ENCODE results near the gene CC2D2A.
A peak's percentile ranks its signal among the peaks of the same experiment; 100 is the strongest.
"Not testable (repeated sequence)": the region's sequence is repeated elsewhere in the genome, so short reads cannot be mapped to it uniquely, and the experiment has no call there.

CC2D2A gene

DNA sequence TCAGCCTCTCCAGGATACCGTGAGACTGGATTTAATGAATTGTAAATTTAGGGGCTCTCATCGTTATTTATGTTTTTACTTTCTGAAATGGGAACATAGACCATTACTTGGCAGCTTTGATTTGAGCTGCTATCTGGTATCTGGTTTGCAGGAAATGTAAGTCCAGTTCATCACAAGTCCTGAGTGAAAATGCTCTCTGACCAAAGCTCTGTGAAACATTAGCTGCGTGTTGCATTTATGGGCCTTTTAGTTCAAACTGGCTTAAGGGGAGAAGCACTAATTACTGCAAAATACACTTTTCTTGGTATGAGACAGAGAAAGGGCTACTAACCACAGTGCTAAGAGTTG is 420 bp downstream of the CC2D2A start:
- no peak for DNase-seq

DNA sequence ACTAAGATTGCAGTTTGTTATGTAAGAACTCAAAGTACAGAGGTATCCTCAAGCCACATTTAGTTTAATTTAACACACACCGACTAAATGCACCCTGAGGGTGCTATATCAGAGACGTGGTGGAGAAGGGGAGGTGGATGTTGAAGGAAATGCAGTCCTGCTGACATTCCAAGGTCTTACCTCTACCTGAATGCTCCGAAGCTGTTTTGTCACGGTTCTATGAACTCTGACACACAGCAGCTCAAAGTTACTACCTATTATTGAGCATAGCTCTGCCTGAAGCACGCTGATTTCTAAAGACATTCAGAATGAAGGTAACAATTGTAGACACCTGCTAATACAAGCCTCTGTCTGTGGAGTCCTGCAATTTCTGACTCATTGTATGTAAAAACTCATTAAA is 6.7 kb downstream of the CC2D2A start:
- DNase-seq, result no peak

DNA sequence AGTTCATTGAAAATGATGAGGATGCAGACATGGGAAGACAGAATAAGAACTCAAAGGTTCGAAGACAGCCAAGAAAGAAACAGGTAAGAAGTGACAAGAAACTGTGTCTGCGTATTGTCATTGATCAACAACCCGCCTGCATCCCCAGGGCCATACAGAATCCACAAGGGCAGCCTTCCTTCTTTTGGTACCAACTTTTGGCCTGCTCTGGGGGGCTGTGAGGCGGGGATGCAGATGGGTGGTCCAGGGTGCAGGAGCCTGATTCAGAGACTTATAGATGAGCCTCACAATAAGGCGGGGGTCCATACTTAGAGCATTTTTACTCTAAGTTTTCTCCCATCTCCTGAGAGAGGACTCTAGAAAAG is 9.0 kb downstream of the CC2D2A start:
- no peak for DNase-seq

DNA sequence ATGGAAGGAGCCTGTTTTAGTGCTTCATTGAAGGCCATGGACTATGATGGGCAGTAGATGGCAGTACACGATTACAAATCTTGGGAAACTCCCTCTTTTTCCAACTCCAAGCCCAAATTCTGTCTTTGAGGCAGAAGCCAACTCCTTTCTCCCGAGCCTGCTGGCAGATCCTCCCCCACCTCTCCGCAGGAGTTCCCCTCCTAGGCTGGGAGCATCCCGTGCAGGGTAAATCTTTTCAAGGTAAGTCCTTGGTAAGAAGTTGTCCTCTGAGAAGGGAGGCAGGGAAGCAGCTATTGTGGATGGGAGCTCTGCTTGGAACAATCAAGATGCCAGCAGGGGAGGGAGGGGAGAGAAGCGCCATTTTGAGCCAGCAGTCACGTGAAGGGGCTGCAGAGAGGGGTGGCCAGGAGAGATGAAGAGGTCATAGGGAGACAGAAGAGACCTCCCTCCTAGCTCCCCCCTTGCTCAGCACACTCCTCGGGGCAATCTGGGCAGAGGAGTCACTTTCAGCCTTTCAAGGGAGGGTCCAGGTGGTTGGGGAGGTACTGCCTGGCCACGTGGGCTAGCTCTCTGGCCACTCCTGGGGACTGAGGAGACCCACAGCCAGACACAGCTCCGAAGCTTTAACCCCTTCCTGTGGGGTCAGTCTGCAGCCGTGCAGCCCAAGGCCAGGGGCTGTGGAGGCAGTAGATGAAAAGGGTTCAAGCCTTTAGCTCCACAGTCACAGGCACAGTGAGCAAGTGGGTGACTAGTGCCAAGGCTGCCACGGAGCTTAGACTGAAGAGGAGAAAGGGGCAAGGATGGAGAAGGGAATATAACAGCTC is 9.6 kb downstream of the CC2D2A start:
- peak; percentile 86 for DNase-seq

DNA sequence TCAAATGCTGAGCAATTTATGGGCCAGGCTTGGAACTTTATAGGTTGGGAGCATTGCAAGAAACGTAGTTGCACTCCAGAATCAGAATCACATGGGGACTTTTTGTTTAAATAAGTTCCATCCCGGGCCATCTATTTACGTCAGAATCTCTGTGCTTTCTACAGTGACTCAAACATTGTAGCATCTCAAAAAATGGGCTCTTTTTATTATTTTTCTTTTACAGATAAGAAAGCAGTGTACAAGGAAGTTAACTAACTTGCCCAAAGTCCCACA is 10.2 kb downstream of the CC2D2A start:
- no peak for DNase-seq

DNA sequence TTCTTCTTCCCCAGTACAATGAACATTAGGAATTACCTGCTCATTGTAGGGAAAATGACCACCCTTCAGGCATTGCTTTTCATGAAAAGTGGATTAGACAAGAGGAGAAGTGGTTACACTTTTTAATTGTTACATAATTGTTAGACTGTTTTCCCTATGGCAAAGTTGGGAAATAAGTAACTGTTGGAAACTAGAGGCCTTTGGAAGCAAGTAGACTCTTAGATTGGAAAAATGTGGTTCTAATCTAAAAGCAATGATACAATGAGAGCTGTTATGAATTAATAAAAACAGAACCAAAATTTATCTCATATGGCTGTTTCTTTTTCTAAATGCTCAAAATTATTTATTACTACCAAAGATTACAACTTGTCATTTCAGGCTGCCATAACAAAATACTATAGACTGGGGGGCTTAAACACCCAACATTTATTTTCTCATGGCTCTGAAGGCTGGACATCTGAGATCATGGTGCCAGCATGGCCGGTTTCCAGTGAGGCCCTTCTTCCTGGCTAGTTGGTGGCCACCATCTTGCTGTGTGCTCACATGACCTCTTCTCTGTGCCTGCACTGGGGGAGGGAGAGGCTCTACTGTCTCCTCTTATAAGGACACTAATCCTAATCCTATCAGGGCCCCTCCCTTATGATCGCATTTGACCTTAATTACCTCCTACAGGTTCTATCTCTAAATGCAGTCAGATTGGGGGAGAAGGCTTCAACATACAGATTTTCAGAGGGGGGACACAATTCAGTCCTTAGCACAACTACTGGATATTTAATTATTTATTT is 12.5 kb downstream of the CC2D2A start:
- DNase-seq, result no peak

DNA sequence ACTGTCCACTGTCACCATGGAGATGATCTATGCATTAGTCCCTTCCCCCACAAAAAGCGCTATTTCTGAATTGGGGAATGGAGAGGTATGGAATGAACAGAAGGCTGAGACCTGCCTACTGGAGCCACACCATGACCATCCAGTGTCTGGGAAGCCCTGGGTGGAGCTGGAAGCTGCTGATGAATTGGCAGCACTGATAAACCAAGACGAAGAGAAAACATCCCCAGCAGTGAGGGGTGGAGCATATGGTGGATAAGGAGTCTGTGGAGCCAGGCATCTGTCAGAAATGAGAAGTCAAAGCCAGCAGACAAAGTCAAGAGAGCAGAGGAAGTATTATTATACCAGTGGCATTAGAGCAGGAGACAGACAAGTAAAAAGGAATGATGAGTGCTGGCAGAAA is 13.2 kb downstream of the CC2D2A start:
- peak; percentile 1 for DNase-seq

DNA sequence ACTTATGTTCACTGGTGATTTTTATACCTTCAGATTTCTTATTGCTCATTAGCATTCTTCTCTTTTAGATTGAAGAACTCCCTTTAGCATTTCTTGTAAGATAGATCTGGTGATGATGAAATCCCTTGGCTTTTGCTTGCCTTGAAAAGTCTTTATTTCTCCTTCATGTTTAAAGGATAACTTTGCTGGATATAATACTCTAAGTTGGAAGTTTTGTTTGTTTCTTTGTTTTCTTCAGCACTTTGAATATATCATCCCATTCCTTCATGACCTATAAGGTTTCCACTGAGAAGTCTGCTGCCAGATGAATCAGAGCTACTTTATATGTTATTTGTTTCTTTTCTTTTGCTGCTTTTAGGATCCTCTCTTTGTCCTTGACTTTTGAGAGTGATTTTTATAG is 18.5 kb downstream of the CC2D2A start:
- no peak for DNase-seq

DNA sequence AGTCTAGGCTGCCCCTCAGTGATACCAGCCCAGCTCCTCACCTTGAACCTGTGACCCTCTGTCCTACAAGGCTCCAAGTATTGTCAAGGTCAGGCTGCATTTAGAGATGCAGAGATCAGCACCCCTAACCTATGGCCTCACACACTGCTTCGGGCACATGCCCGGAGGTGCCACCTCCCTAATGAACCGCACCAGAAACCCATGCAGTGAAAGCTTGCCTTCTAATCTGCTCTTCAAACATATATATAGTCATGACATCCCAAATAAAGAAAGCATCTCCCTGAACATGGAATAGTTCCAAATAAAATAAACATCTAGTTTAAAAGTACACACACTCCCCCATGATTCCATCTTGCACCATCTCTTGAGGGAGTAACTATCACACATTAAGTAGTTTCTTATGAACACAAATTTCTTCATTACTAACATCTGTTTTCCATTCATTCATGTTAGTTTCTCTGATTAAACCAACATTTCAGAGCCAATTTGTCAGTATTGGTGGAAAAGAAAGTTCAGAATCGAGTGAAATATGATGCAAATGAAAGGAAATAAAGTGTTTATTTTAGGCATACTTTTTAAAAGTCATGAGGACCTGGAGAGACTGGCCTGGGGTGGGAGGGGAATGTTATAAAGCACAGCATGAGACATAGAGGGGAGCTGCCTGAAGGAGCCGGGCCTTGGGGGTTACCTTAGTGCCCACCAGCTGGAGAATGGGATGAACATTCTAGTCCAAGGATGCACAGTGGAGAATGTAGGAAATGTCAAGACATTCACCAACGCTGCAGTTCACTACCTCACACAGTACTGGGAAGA is 19.2 kb downstream of the CC2D2A start:
- no peak for DNase-seq

DNA sequence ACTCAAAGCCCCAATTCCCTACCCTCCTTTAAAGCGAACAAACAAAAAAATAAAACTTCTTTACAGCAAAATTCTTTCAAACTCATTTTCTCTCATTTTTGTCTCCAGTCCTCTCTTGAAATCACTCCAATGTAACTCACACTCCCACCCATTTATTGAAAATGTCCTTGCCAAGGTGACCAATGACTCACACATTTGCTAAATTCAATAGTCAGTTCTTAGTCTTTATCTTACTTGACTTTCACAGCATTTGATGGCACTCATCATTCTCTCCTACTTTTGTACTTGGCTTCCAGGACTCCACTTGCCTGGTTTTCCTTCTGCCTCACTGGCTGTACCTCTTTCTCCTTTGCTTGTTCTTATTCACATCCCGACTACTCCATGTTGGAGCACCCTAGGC is 19.9 kb downstream of the CC2D2A start:
- DNase-seq, result no peak

DNA sequence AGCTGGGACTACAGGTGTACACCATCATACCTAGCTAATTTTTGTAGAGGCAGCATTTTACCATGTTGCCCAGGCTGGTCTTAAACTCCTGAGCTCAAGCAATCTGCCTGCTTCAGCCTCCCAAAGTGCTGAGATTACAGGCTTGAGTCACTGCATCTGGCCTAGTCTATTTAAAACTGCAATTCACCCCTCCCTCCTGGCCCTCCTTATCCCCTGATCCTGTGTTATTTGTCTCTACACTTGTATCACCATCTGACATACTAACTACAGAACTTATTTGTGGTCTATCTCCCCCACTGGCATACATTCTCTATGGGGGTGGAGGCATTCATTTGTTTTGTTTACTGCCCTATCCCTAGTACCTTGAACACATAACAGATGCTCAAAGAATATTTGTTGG is 23.7 kb downstream of the CC2D2A start:
- DNase-seq, result no peak

DNA sequence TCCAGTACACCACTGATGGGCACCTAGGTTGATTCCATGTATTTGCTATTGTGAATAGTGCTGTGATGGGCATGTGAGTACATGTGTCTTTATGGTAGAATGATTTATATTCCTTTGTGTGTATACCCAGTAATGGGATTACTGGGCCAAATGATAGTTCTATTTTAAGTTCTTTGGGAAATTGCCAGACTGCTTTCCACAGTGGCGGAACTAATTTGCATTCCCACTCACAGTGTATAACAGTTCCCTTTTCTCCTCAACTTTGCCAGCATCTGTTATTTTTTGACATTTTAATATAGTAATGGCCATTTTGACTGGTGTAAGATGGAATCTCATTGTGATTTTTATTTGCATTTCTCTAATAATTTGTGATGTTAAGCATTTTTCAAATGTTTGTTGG is 25.9 kb downstream of the CC2D2A start:
- peak; percentile 1 for DNase-seq

DNA sequence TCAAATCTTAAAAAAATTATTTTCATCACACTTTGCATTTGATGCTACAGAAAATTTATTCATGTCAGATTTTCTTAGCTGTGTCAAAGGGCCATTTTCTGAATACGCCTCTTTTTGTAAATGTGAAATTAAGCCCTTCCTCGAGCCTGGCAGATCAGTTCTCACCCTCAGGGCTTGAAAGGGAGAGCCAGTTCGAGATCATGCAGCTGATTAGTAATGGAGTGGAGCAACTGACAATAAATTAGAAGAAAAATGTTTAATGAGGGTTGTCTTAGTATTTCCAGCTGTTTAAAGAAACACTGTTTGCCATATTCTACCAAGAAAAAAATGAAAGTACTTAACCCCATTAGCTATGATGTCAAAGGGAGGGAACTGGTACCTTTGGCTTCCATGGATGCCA is 28.7 kb downstream of the CC2D2A start:
- peak; percentile 56 for DNase-seq

DNA sequence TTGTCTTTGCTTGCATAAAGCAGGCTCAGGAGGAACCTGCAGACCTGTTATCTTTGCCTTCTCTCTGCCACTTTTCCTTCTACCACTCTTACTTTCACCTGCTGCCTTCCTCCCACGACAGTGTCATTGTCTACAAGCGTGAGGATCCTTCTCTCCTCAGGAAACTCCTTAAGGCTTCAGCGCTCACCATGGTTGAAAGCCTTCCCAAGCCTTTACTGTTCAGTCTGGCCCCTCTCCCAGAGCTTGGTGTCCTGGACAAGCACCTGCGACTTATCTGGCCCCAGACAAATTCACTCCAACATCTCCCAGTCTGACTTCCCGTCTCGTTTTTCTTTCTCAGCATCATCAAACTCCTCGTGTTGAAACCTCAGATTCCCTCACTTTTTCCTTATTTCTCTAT is 31.0 kb downstream of the CC2D2A start:
- no peak for DNase-seq

DNA sequence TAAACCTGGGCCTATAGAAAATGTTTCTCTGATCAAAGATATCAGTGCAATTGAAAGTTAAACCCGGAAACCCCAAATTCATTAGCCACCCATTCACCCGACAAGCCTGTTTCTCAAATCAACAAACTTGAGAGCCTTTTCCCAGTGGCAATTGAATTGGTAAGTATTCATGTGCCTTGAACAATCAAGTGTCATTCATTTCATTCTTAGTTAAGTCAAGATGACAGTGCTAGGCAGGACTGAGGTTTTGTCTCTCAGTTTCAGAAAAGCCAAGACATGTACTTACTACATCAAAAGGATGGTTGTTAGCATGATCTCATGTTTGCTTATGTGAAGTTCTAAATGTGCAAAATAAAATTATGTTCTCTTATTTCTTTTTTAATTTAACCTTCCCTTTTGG is 32.3 kb downstream of the CC2D2A start:
- no peak for DNase-seq

DNA sequence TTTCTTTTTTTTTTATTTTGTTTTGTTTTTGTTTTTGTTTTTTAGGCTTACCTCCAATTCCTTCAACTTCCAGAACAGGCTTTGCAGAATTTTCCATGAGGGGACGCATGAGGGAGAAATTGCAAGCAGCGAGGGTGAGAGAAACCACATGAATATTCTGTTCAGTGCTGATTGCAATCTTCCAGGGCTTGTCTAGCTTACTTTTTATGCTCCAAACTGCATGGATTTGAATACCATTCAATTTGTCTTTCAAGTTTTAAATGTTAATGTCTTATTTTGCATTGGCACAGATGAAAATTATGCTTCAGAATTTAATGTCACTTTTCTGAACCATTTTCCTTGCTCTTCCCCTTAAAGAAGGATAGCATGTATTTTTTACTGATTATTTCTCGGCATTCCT is 32.7 kb downstream of the CC2D2A start:
- DNase-seq, result no peak

DNA sequence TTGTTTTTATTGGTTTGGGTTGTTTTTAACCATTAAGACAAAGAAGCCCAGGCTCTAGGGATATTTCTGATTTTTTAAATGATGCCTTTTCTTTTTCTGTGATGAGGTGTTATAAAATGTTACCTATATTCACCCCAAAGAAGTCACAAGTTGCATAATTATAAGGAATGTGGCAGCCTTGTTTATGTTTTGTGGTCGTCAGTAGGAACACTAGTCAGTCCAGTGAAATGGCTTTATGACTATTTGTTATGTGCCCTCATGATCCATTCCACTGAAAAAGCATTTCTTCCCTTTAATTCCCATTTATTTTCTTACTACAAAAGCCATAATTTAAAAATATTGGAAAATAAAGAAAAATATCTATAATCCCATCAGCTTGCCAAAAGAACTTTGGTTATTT is 34.4 kb downstream of the CC2D2A start:
- DNase-seq, result no peak

DNA sequence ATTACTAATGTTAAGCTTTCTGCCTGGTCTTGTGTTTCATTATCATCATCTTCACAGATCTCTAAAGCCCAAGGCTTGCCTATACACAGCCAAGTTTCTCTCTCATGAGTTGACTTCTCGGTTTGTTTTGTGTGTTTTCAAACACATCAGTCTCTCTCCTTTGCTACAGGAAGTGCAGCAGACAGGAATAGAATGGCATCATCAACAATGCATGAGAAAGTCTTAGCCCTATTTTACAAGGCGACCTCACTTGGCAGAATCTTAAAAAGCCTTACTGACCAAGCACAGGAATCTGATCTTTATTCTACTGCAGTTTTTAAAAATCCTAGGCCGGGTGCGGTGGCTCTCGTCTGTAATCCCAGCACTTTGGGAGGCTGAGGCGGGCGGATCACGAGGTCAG is 36.8 kb downstream of the CC2D2A start:
- DNase-seq, result no peak

DNA sequence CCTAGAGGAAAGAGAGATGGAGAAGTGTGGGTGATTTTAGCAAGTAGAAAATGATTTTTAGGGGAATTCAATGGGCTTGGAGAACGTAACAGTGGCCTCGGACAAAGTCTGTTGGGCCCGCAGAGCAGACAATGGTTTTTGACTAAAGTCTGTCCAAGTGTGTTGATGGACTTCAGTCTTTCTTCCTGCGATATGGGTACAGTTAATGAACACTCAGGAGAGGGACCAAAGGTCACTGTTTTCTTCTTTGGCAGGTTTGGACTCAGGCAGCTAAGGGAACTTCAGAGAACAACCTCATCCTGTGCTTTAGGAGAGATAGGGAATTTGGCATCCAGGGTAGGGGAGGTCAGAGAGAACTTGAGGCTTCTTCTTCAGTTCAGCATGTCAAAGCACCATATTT is 38.0 kb downstream of the CC2D2A start:
- no peak for DNase-seq

DNA sequence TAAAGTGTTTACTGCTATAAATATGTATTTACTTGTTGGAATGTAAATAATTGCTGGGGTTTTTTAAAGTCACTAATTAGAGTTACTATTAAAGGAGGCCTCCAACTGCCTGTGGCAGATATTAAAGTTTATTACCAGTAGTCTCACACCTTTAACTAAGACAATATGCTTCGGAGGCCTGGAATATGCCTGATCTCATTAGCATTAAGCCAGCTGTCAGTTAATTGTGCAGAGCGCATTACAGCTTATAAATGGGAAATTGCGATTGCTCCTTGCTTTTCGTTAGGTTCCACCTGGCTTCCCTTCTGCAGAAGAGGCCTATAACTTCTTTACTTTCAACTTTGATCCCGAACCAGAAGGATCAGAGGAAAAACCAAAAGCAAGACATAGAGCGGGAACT is 41.3 kb downstream of the CC2D2A start:
- no peak for DNase-seq

DNA sequence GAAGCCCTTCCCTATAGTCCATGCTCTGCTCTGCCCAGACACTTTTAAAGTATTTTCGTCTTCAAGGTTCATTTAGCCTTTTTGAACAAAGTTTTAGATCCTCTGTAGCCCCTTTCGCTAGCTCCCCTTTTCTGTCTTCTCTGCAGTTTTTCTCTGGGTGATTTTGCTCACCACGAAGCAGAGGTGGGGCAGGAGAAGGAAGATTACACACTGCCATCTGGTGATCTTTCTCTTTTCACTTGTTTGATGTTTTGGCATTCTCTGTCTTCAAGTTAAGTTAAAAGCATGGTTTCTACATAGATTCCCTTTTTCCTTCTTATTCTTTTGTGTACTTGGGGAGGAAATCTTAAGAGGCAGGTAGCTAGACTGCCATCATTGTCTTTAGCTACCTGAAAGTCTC is 43.9 kb downstream of the CC2D2A start:
- DNase-seq, result no peak

DNA sequence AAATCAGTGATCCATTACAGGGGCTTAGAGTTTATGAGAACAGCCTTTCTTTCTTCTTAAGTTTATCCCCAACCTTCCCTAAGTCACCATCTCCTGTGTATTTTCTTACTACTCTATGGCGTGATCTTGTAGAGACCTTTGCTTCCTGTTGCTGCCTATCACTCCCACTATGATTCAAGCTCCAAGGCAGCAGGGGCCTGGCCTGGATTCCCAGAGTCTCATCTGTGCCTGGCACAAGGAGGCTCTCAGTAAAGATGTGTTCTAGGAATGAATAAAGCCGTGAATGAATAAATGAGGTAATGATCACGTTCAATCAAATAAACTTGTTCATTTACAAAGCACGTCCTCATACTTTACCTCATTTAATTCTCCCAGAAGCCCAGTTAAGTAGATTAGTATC is 45.4 kb downstream of the CC2D2A start:
- DNase-seq, result no peak

DNA sequence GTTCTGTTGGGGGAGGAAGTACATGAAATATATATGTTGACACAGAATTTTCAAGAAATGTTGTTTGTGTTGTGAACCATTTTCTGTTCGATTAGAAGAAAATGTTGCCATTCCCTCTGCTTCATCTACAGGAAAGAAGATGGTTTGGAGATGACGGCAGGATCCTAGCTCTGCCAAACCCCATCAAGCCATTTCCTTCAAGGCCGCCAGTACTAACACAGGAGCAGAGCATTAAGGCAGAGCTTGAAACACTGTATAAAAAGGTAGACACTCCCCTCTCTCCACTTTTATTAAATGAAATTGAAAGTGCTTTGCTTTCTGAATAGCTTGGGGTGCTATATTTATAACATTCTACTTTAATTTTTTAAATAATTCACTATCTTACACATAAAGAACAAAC is 46.8 kb downstream of the CC2D2A start:
- DNase-seq, result no peak

DNA sequence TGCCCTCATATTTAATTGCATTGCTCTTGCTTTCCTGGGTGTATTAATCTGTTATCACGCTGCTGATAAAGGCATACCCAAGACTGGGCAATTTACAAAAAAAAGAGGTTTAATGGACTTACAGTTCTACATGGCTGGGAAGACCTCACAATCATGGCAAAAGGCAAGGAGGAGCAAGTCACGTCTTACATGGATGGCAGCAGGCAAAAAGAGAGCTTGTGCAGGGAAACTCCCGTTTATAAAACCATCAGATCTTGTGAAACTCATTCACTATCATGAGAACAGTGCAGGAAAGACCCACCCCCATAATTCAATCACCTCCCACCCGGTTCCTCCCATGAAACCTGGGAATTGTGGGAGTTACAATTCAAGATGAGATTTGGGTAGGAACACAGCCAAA is 48.0 kb downstream of the CC2D2A start:
- DNase-seq, result not testable (repeated sequence)

All from NCI-H69 (cell line).